HepG2 (cell line): ENCODE measurements around the gene FAM162A. TPM values are rescaled to one million over a fixed set of nuclear protein-coding genes. Genes with fewer than 3 reads are reported as not detected.
A peak's percentile ranks its signal among the peaks of the same experiment; 100 is the strongest.

Experiments used
- ARID5B ChIP-seq: IDR thresholded peaks from 2 replicates; pipeline ENCODE4 v1.4.0; 2020; ENCODE audit warnings: mild to moderate bottlenecking, missing genetic modification reagents
- ATF7-NPFF ChIP-seq: sonication (generic); formaldehyde crosslinking; IDR thresholded peaks from 2 replicates; pipeline ENCODE4 v1.8.1; 2023; ENCODE audit warnings: mild to moderate bottlenecking, low read depth, missing genetic modification reagents, moderate library complexity
- E2F1 ChIP-seq: sonication (generic); formaldehyde crosslinking; IDR thresholded peaks from 2 replicates; pipeline ENCODE4 v1.5.0; 2020; ENCODE audit warnings: missing genetic modification reagents
- EP300 ChIP-seq, 3 experiments: sonication (generic) in 1 of 3; formaldehyde crosslinking in 1 of 3; IDR thresholded peaks; 2 replicates each; pipeline versions ENCODE4 v1.5.1 to v1.6.1; 2011 to 2020; ENCODE audit warnings: low read depth in 2 of 3, low read length in 2 of 3, borderline replicate concordance in 1 of 3, improper control_type of control experiment in 1 of 3, mild to moderate bottlenecking in 1 of 3, missing genetic modification reagents in 1 of 3, moderate library complexity in 1 of 3
- FOSL2 ChIP-seq: sonication (generic); formaldehyde crosslinking; IDR thresholded peaks from 2 replicates; pipeline ENCODE4 v1.4.0; 2020; ENCODE audit warnings: missing genetic modification reagents
- FOXJ3 ChIP-seq: sonication (generic); formaldehyde crosslinking; IDR thresholded peaks from 2 replicates; pipeline ENCODE4 v1.4.0; 2020; ENCODE audit warnings: missing genetic modification reagents, mild to moderate bottlenecking, borderline replicate concordance
- HDAC2 ChIP-seq: sonication (generic); formaldehyde crosslinking; IDR thresholded peaks from 2 replicates; pipeline ENCODE4 v1.4.0; 2020; ENCODE audit warnings: missing genetic modification reagents
- HNF4G ChIP-seq, 2 experiments: sonication (generic) in 1 of 2; formaldehyde crosslinking in 1 of 2; IDR thresholded peaks; 2 replicates each; pipeline versions ENCODE4 v1.4.0 to v1.6.1; 2011 to 2020; ENCODE audit warnings: borderline replicate concordance in 2 of 2, low read depth in 2 of 2, mild to moderate bottlenecking in 2 of 2, low read length in 1 of 2, missing genetic modification reagents in 1 of 2, moderate library complexity in 1 of 2
- NCOA2 ChIP-seq: sonication (generic); formaldehyde crosslinking; IDR thresholded peaks from 2 replicates; pipeline ENCODE4 v1.8.0; 2022; ENCODE audit warnings: inconsistent platforms
- POGK ChIP-seq: sonication (generic); formaldehyde crosslinking; conservative IDR thresholded peaks from 2 replicates; pipeline ENCODE4 v1.8.0; 2022; ENCODE audit warnings: mild to moderate bottlenecking, moderate library complexity, missing genetic modification reagents
- SAP130 ChIP-seq: IDR thresholded peaks from 2 replicates; pipeline ENCODE4 v1.6.1; 2016; ENCODE audit warnings: low read depth
- ZBTB46 ChIP-seq: sonication (generic); formaldehyde crosslinking; IDR thresholded peaks from 2 replicates; pipeline ENCODE4 v1.4.0; 2020; ENCODE audit warnings: mild to moderate bottlenecking, missing genetic modification reagents, borderline replicate concordance
- ZFAT ChIP-seq: sonication (generic); formaldehyde crosslinking; conservative IDR thresholded peaks from 2 replicates; pipeline ENCODE4 v1.8.1; 2023; ENCODE audit warnings: missing genetic modification reagents, inconsistent platforms
- ZNF124 ChIP-seq: sonication (generic); formaldehyde crosslinking; IDR thresholded peaks from 2 replicates; pipeline ENCODE4 v1.4.0; 2020; ENCODE audit warnings: missing genetic modification reagents
- ZNF317 ChIP-seq: sonication (generic); formaldehyde crosslinking; IDR thresholded peaks from 2 replicates; pipeline ENCODE4 v1.5.0; 2020; ENCODE audit warnings: mild to moderate bottlenecking, missing genetic modification reagents
- ZNF335 ChIP-seq: sonication (generic); formaldehyde crosslinking; IDR thresholded peaks from 2 replicates; pipeline ENCODE4 v1.4.0; 2020; ENCODE audit warnings: missing genetic modification reagents
- ZNF441 ChIP-seq: sonication (generic); formaldehyde crosslinking; IDR thresholded peaks from 2 replicates; pipeline ENCODE4 v1.7.0; 2021; ENCODE audit warnings: missing genetic modification reagents, borderline replicate concordance
- ZNF747 ChIP-seq: sonication (generic); formaldehyde crosslinking; IDR thresholded peaks from 2 replicates; pipeline ENCODE4 v1.8.1; 2023; ENCODE audit warnings: missing genetic modification reagents, mild to moderate bottlenecking, borderline replicate concordance
- polyA plus RNA-seq, 8 experiments: library from polyadenylated mRNA; depleted of rRNA in 3 of 8; stranded (reverse) in 7 of 8; unstranded in 1 of 8; fragments of >200 nt; fragmentation: Illumina TruSeq in 4 of 8; extraction: Trizol in 4 of 8; gene quantifications; 2 replicates each; pipeline versions ENCODE4 v1.2.1 to v1.2.3, GENCODE V29; 2011 to 2016; ENCODE audit warnings: low read depth in 4 of 8, missing spikeins in 1 of 8, mixed read lengths in 1 of 8; ENCODE audit not compliant: insufficient read depth in 1 of 8
- total RNA-seq, 5 experiments: library from RNA; depleted of rRNA; stranded (reverse); fragments of >200 nt; fragmentation: Illumina TruSeq; extraction: Trizol; gene quantifications; 2 replicates each; pipeline ENCODE4 v1.2.3, GENCODE V29; 2016; ENCODE audit warnings: low read depth in 1 of 5

FAM162A gene
- total and polyA plus RNA-seq, 2 of the 13 experiments (the other 11 are each of a cell fraction or from before 2014, with no cell fraction given), result 115 to 155 TPM

- 0 out of 2 replicates have a peak, but pooled peaks have one; percentile 19 for TF ChIP-seq ATF7-NPFF (CRISPR knock-in tag)
- 0 out of 2 replicates have a peak, but pooled peaks have one; percentile 47 for TF ChIP-seq ZNF317
- no peak for TF ChIP-seq ZNF747 (CRISPR knock-in tag)
- no peak for TF ChIP-seq ZFAT (CRISPR knock-in tag)
- peak; percentile 88 for TF ChIP-seq ARID5B (CRISPR knock-in tag)
- TF ChIP-seq HDAC2 (CRISPR knock-in tag), result peak; percentile 75; the same call in 1 of the 2 replicates
- 0 out of 2 replicates have a peak, but pooled peaks have one; percentile 50 for TF ChIP-seq POGK (CRISPR knock-in tag)
- peak in 1 of 2 experiments; percentile 78; a peak in 2 of 4 replicates for TF ChIP-seq EP300 (IDR thresholded peaks at IDR 0.05; ENCODE audit: low read depth in 2 of 2, low read length in 2 of 2)
- TF ChIP-seq EP300 (CRISPR knock-in tag; IDR thresholded peaks at IDR 0.05; ENCODE audit: borderline replicate concordance), result no peak; the same call in 1 of the 2 replicates
- TF ChIP-seq FOSL2 (CRISPR knock-in tag), result peak; percentile 34; the same call in 1 of the 2 replicates
- peak; percentile 25; the same call in 1 of the 2 replicates for TF ChIP-seq E2F1 (CRISPR knock-in tag)
- peak; percentile 84; the same call in 1 of the 2 replicates for TF ChIP-seq ZNF335
- peak; percentile 84; the same call in 1 of the 2 replicates for TF ChIP-seq FOXJ3 (CRISPR knock-in tag)
- no peak for TF ChIP-seq ZNF441 (CRISPR knock-in tag)
- peak; percentile 60; the same call in 1 of the 2 replicates for TF ChIP-seq SAP130 (CRISPR knock-in tag)
- peak; percentile 81 for TF ChIP-seq NCOA2 (CRISPR knock-in tag)
- TF ChIP-seq ZBTB46 (CRISPR knock-in tag), result no peak
- TF ChIP-seq HNF4G (IDR thresholded peaks at IDR 0.05; ENCODE audit: borderline replicate concordance, low read depth, low read length), result peak; percentile 62; the same call in 1 of the 2 replicates
- TF ChIP-seq HNF4G (CRISPR knock-in tag; IDR thresholded peaks at IDR 0.05; ENCODE audit: borderline replicate concordance, low read depth), result no peak
- peak; percentile 81; the same call in 1 of the 2 replicates for TF ChIP-seq ZNF124
Observed at GRCh38 chr3:122391681-122392446, 7.9 kb downstream of the FAM162A start (continued).
